Measurements from ENCODE around the gene EPGN. TPM values are rescaled to one million over a fixed set of nuclear protein-coding genes. Genes with fewer than 3 reads are reported as not detected.

Gene EPGN
- total and polyA plus RNA-seq, 2 of the 8 experiments (the other 6 are each of a cell fraction or from before 2014, with no cell fraction given): not detected

DNA sequence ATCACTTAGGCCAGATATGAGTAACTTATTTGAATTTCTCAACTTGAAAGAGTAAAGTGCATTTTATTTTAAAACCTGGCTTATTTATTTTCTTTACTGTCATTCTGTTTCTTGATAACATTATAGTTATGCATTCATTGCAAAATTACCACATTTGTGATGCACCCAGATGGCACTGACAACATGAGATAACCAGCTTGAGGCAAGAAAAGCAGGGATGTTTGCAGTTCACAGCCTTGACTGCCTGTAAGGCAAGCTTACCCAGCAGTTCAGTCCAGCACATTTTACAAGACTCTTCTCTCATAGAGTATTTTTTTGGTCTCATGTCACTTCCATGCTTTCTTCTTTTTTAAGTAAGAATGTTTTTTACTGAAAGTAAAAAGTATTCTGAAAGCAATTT lies 25.3 kb upstream of the EPGN start:
- no peaks in the 10 kb centered on the region for H4K20me1 ChIP-seq (replicated peaks in 1 of 2; ENCODE audit: control insufficient read depth in 1 of 2, insufficient read depth in 2 of 2, low read length in 2 of 2)
- no peaks in the 10 kb centered on the region for H3K79me1 ChIP-seq (ENCODE audit: low read depth, low read length)
- H3K4me3 ChIP-seq (ENCODE audit: extremely low read depth in 1 of 4, insufficient read depth in 2 of 4, low read depth in 3 of 4, low read length in 4 of 4): no peak overlapping the region
- H2BK120ac ChIP-seq (replicated peaks; ENCODE audit: low read depth, low read length): no peak overlapping the region
- CTCF ChIA-PET (ENCODE audit: partially characterized antibody): no interaction called here
- no peak overlapping the region for H3K27ac ChIP-seq (ENCODE audit: low read depth, low read length)
- H3K4me1 ChIP-seq (replicated peaks in 1 of 4; ENCODE audit: control insufficient read depth in 3 of 4, insufficient read depth in 4 of 4, low read length in 3 of 4): no peaks in the 10 kb centered on the region
- no peak for DNase-seq (ENCODE audit: low read depth in 1 of 2, low spot score in 2 of 2)
- H3K18ac ChIP-seq (ENCODE audit: extremely low read depth, low read length): no peak overlapping the region
- no peaks in the 10 kb centered on the region for H3K9me3 ChIP-seq (ENCODE audit: insufficient read depth in 2 of 2, low read depth in 1 of 2, low read length in 1 of 2)
- no peak overlapping the region for H4K91ac ChIP-seq (replicated peaks; ENCODE audit: insufficient read length, low read length)
- no peak overlapping the region for H3K4ac ChIP-seq (replicated peaks; ENCODE audit: insufficient read length, low read depth, low read length)
- H2BK12ac ChIP-seq (ENCODE audit: low read depth, low read length): no peak overlapping the region
- no peaks in the 10 kb centered on the region for H3K79me2 ChIP-seq (ENCODE audit: control insufficient read depth in 1 of 2, insufficient read depth in 2 of 2, low read length in 2 of 2)
- H2BK15ac ChIP-seq (ENCODE audit: low read length): no peak overlapping the region
- H3K23me2 ChIP-seq (ENCODE audit: low read depth, low read length): no peaks in the 10 kb centered on the region
- POLR2A ChIA-PET (ENCODE audit: partially characterized antibody): no interaction called here
- no peak overlapping the region for H2AK5ac ChIP-seq (ENCODE audit: low read depth, low read length)
- H2BK20ac ChIP-seq (ENCODE audit: low read length): no peak overlapping the region
- no peak overlapping the region for H2AFZ ChIP-seq (ENCODE audit: low read length)
- no peak for TF ChIP-seq RFX5 (IDR thresholded peaks at IDR 0.05; ENCODE audit: borderline replicate concordance, low read depth, low read length)
- TF ChIP-seq EZH2 (IDR thresholded peaks at IDR 0.05; ENCODE audit: low read depth, low read length, severe bottlenecking): no peak
- TF ChIP-seq GTF2F1 (IDR thresholded peaks at IDR 0.05; ENCODE audit: borderline replicate concordance, low read depth, low read length): no peak
- TF ChIP-seq TAF1 (IDR thresholded peaks at IDR 0.05; ENCODE audit: low read depth, low read length): no peak
- TF ChIP-seq BCL11A (IDR thresholded peaks at IDR 0.05; ENCODE audit: low read depth in 2 of 2, low read length in 2 of 2): no peak
- TF ChIP-seq GABPA (IDR thresholded peaks at IDR 0.05; ENCODE audit: borderline replicate concordance, insufficient read depth, low read length): no peak
- no peak for TF ChIP-seq CHD1 (IDR thresholded peaks at IDR 0.05; ENCODE audit: low read depth, low read length)
- TF ChIP-seq POLR2AphosphoS5 (IDR thresholded peaks at IDR 0.05; ENCODE audit: low read depth, low read length): no peak
- no peak for TF ChIP-seq RNF2 (IDR thresholded peaks at IDR 0.05; ENCODE audit: borderline replicate concordance, low read depth, low read length, missing control alignments, poor library complexity, severe bottlenecking)
- TF ChIP-seq ZNF274 (IDR thresholded peaks at IDR 0.05; ENCODE audit: borderline replicate concordance, extremely low read depth, low read length): no peak
- H2BK5ac ChIP-seq (ENCODE audit: low read depth, low read length): no peak overlapping the region
- H4K8ac ChIP-seq (ENCODE audit: extremely low read depth, insufficient read depth, low read length): no peak overlapping the region
- no peak for FAIRE-seq
- no peaks in the 10 kb centered on the region for H3K36me3 ChIP-seq (ENCODE audit: control insufficient read depth in 2 of 4, insufficient read depth in 4 of 4, low read length in 3 of 4)
- H3K23ac ChIP-seq (ENCODE audit: insufficient read length): no peak overlapping the region
- no peak overlapping the region for H3K56ac ChIP-seq (replicated peaks; ENCODE audit: insufficient read length, low read depth, low read length)
- H4K5ac ChIP-seq (ENCODE audit: insufficient read length, low read depth, low read length): no peak overlapping the region
- no peak overlapping the region for H3K4me2 ChIP-seq (ENCODE audit: insufficient read depth in 1 of 2, low read depth in 2 of 2, low read length in 2 of 2)
- no peak overlapping the region for H3K9ac ChIP-seq (replicated peaks in 1 of 4; ENCODE audit: extremely low read depth in 1 of 4, low read depth in 3 of 4, low read length in 3 of 4)
- no peak overlapping the region for H3K14ac ChIP-seq (ENCODE audit: insufficient read length)
- H3K27me3 ChIP-seq (replicated peaks in 1 of 4; ENCODE audit: control insufficient read depth in 3 of 4, extremely low read depth in 1 of 4, insufficient read depth in 3 of 4, low read length in 3 of 4): no peaks in the 10 kb centered on the region

Data from H1 (cell line).